BE2C (cell line): ENCODE results near the gene UCK2.

Experiments
- DNase-seq: peaks from one replicate; pipeline ENCODE4 v3.0.0-alpha.2; 2020
- H3K27me3 ChIP-seq: fragments of 250-450 bp; sonication (Bioruptor Pico); 2 replicates; pipeline ENCODE4 v1.5.1; 2020; ENCODE audit warnings: mild to moderate bottlenecking
- H3K36me3 ChIP-seq: fragments of 250-450 bp; sonication (Bioruptor Pico); 2 replicates; pipeline ENCODE4 v1.5.1; 2020; ENCODE audit warnings: mild to moderate bottlenecking
- H3K4me1 ChIP-seq: fragments of 250-450 bp; sonication (Bioruptor Pico); 2 replicates; pipeline ENCODE4 v1.5.1; 2020
- H3K4me3 ChIP-seq: 2 replicates; pipeline ENCODE4 v1.5.1; 2011; ENCODE audit warnings: low read depth, low read length
- H3K9me3 ChIP-seq: fragments of 250-450 bp; sonication (Bioruptor Pico); 2 replicates; pipeline ENCODE4 v1.5.1; 2020
- TF ChIP-seq, protein P1 (sequence below): IDR thresholded peaks from 2 replicates; pipeline ENCODE4 v1.5.1; 2012; ENCODE audit warnings: mild to moderate bottlenecking, low read depth, low read length

UCK2 gene

DNA sequence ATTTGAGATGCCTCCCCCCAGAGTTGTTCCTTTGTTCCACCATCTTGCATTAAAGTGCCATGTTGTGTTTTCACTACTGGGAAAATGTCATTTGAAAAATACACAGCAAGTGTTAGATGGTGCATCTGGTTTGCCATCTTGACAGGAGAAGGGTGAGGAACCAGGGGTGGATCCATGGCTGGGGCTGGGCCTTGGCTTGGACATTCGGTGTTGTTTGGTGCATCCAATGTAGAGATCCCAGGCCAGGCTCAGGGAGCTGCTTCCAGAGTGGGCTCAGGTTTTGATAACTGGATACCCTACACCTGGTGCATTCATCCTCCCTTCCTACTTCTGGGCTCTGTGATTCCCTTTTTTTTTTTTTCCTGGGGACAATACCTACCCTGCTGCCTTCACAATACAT is 103.5 kb downstream of the UCK2 start:
- DNase-seq = no peak
- Histone ChIP-seq H3K27me3 (no peaks in the 10 kb centered on the region), H3K9me3 (no peaks in the 10 kb centered on the region), H3K36me3 (no peaks in the 10 kb centered on the region), H3K4me1 (no peaks in the 10 kb centered on the region), H3K4me3 (no peak overlapping the region)
- TF ChIP-seq, protein P1, sequence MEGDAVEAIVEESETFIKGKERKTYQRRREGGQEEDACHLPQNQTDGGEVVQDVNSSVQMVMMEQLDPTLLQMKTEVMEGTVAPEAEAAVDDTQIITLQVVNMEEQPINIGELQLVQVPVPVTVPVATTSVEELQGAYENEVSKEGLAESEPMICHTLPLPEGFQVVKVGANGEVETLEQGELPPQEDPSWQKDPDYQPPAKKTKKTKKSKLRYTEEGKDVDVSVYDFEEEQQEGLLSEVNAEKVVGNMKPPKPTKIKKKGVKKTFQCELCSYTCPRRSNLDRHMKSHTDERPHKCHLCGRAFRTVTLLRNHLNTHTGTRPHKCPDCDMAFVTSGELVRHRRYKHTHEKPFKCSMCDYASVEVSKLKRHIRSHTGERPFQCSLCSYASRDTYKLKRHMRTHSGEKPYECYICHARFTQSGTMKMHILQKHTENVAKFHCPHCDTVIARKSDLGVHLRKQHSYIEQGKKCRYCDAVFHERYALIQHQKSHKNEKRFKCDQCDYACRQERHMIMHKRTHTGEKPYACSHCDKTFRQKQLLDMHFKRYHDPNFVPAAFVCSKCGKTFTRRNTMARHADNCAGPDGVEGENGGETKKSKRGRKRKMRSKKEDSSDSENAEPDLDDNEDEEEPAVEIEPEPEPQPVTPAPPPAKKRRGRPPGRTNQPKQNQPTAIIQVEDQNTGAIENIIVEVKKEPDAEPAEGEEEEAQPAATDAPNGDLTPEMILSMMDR = no peak

- H3K36me3 ChIP-seq = no peaks in the 10 kb centered on the region
- no peaks in the 10 kb centered on the region for H3K9me3 ChIP-seq
- TF ChIP-seq, protein P1 = no peak
- H3K4me1 ChIP-seq = no peaks in the 10 kb centered on the region
- H3K27me3 ChIP-seq = no peaks in the 10 kb centered on the region
- DNase-seq = no peak
- H3K4me3 ChIP-seq = no peak overlapping the region
These were observed 106.2 kb downstream of the UCK2 start for GRCh38 chr1:165933446-165934170.

- no peak for DNase-seq
- TF ChIP-seq, protein P1 = no peak
- no peaks in the 10 kb centered on the region for H3K4me1 ChIP-seq
- H3K4me3 ChIP-seq = no peak overlapping the region
- no peaks in the 10 kb centered on the region for H3K36me3 ChIP-seq
- no peaks in the 10 kb centered on the region for H3K9me3 ChIP-seq
- no peaks in the 10 kb centered on the region for H3K27me3 ChIP-seq
These were observed 109.1 kb downstream of the UCK2 start for GRCh38 chr1:165936542-165936941.

DNA sequence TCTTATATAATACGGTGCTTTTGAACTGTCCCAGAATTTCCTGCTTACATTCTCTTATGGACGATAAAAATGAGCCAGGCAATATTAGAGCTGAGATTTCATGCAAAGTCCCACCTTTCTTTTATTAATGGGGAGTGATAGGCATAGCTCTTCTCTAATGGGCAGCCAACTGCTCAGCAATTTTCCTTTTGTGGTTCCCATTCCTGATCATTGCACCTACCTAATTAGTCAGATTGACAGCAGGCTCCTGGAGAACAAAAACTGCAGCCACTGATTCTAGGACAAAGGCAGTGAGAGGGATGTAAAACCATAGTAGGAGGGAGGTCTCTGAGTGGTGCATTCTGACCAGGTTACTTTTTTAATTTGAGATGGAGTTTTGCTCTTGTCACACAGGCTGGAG is 110.4 kb downstream of the UCK2 start:
- H3K27me3 ChIP-seq = no peaks in the 10 kb centered on the region
- DNase-seq = no peak
- H3K4me1 ChIP-seq = no peaks in the 10 kb centered on the region
- no peaks in the 10 kb centered on the region for H3K9me3 ChIP-seq
- TF ChIP-seq, protein P1 = no peak
- H3K4me3 ChIP-seq = no peak overlapping the region
- no peaks in the 10 kb centered on the region for H3K36me3 ChIP-seq

GRCh38 chr1:165938844-165939243 is 111.4 kb downstream of the UCK2 start:
- TF ChIP-seq, protein P1 = no peak
- Histone ChIP-seq H3K9me3 (no peaks in the 10 kb centered on the region), H3K4me1 (no peaks in the 10 kb centered on the region), H3K36me3 (no peaks in the 10 kb centered on the region), H3K4me3 (no peak overlapping the region), H3K27me3 (no peaks in the 10 kb centered on the region)
- DNase-seq = no peak

DNA sequence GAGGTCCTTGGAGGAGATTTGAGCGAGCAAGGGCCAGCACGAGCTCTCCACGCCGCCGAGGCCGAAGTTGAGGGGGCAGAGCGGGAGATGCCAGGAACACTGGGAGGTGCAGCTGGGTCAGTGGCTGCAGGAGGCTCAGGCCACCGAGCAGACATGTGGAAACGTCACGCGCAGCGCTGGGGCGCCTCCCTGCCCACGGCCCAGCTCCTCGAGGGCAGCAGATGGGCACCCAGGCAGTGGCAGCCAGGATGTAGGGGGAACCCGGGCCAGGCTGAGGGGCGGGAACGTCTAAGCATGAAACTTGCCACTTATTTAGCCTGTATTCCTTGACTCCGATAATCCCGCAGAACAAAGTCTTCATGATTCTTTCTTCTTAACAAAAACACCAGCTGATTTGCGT is 114.1 kb downstream of the UCK2 start:
- H3K36me3 ChIP-seq = no peaks in the 10 kb centered on the region
- no peaks in the 10 kb centered on the region for H3K4me1 ChIP-seq
- DNase-seq = no peak
- no peaks in the 10 kb centered on the region for H3K9me3 ChIP-seq
- no peaks in the 10 kb centered on the region for H3K27me3 ChIP-seq
- no peak overlapping the region for H3K4me3 ChIP-seq
- TF ChIP-seq, protein P1 = no peak
